Activated naive CD8-positive, alpha-beta T cell (primary cell): ENCODE measurements around the gene PLA2R1.

Experiments used
- H3K27ac Mint-ChIP-seq: one replicate; pipeline ENCODE4 v1.8.0; 2021; ENCODE audit warnings: mixed read lengths
- H3K27me3 Mint-ChIP-seq: one replicate; pipeline ENCODE4 v1.8.0; 2021; ENCODE audit warnings: mixed read lengths
- H3K36me3 Mint-ChIP-seq: one replicate; pipeline ENCODE4 v1.8.0; 2021; ENCODE audit warnings: mixed read lengths
- H3K4me1 Mint-ChIP-seq: one replicate; pipeline ENCODE4 v1.8.0; 2021; ENCODE audit warnings: low read depth, mixed read lengths
- H3K4me3 Mint-ChIP-seq: one replicate; pipeline ENCODE4 v1.8.0; 2021; ENCODE audit warnings: mild to moderate bottlenecking, mixed read lengths
- H3K9me3 Mint-ChIP-seq: one replicate; pipeline ENCODE4 v1.8.0; 2021; ENCODE audit warnings: low read depth, mixed read lengths

PLA2R1 gene

DNA sequence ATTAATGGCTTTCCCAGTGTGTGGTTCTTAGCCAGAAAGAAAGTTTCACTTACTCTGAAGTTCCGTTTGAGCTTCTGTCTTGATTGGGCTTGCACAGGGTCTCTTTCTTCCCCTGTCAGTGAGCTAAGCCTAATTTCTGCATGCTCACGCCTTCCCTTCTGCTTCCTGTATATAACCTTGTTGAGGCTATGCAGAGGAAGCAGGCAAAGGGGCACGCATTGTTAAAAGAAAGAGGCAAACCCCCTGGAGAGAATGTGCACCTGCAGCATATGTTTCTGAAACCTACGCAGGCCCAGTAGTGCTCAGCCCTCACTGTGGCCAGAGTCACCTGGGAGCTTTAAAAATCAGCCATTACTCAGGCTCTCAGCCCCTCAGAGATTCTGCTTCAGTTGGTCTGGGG lies 14.5 kb upstream of the PLA2R1 start:
- Mint-ChIP-seq H3K4me1 (peaks cover 4% of the 10 kb centered on the region), H3K27me3 (no peaks in the 10 kb centered on the region), H3K36me3 (no peaks in the 10 kb centered on the region), H3K27ac (no peak overlapping the region), H3K4me3 (no peak overlapping the region), H3K9me3 (no peaks in the 10 kb centered on the region)

DNA sequence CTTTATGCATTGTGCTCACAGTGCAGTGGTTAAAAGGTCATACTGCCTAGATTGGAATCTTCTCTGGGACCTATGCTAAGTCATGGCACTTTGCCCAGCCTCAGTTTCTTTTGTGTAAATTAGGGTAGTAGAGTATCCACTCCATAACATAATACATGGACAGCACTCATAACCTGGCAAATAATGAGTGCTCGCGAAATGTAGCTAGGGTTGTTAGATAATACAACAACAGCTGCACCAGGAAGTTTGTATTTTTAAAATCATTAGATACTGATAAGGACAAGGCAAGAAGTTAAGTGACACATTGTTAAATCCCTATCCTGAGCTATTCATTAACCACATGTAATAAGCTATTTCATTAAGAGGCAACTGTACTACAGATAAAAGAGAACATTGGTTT lies 13.8 kb upstream of the PLA2R1 start:
- peaks cover 4% of the 10 kb centered on the region for H3K4me1 Mint-ChIP-seq
- no peak overlapping the region for H3K4me3 Mint-ChIP-seq
- no peaks in the 10 kb centered on the region for H3K27me3 Mint-ChIP-seq
- no peak overlapping the region for H3K27ac Mint-ChIP-seq
- no peaks in the 10 kb centered on the region for H3K9me3 Mint-ChIP-seq
- H3K36me3 Mint-ChIP-seq = no peaks in the 10 kb centered on the region

DNA sequence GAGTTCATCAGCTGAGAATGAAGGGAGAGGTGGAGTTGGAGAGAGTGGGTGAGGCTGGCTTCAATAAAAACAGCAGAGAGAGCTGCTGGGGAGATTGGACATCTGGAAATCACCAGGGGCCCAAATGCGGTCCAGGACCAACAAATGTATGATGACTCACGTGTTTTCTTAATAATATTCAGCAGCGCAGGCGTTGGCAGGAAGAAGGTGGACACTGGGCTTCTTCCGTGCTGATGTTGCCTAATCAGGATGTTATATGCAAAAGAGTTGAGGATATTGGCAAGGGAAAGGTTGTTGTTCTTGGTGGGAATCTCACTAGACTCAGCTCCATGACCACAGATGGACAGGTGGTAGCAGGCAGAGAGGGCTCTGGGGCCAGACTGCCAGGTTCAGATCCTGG lies 12.8 kb upstream of the PLA2R1 start:
- Mint-ChIP-seq H3K36me3 (no peaks in the 10 kb centered on the region), H3K27ac (no peak overlapping the region), H3K9me3 (no peaks in the 10 kb centered on the region), H3K27me3 (no peaks in the 10 kb centered on the region), H3K4me1 (peaks cover 4% of the 10 kb centered on the region), H3K4me3 (no peak overlapping the region)

DNA sequence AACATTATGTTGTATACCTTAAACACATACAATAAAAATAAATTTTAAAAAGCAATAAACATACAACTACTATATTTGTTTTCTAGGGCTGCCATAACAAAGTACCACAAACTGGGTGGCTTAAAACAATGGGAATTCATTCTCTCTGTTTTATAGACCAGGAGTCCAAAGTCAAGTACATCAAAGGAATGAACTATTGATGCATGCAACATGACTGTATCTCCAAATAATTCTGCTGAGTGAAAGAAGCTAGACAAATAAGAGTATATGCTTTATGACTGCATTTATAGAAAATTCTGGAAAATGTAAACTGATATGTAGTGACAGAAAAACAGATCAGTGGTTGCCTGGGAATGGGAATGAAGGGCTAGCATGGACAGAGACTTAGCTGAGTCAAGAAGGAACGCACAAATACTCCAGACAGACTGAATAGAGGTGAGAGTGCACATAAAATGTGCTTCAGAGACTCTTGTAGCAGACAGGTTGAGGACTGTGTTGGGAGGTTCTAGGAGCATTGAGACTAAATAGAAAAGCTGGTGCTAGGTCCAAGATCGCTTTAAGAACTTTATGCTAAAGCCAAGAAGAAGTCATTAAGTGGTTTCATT lies 11.0 kb upstream of the PLA2R1 start:
- no peaks in the 10 kb centered on the region for H3K36me3 Mint-ChIP-seq
- H3K4me1 Mint-ChIP-seq = peaks cover 4% of the 10 kb centered on the region
- H3K27ac Mint-ChIP-seq = no peak overlapping the region
- H3K4me3 Mint-ChIP-seq = no peak overlapping the region
- H3K9me3 Mint-ChIP-seq = no peaks in the 10 kb centered on the region
- H3K27me3 Mint-ChIP-seq = no peaks in the 10 kb centered on the region

DNA sequence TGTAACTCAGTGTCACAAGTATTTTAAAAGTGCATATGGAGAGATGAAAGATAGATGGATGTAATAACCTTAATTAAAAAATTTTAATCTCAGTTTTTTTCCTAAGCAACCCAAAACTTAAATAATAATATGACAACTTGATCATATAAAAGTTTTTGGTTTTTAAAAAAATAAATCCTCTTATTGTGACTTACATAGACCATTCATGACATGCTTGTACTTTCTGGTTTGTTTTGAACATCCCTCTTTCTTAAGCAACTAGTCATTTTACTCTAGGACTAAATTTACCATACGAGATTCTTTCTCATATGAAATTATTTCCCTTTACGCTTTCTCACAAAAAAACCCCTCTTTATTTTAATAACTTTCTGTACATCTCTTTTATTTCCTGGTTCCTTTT lies 6.5 kb upstream of the PLA2R1 start:
- no peaks in the 10 kb centered on the region for H3K9me3 Mint-ChIP-seq

DNA sequence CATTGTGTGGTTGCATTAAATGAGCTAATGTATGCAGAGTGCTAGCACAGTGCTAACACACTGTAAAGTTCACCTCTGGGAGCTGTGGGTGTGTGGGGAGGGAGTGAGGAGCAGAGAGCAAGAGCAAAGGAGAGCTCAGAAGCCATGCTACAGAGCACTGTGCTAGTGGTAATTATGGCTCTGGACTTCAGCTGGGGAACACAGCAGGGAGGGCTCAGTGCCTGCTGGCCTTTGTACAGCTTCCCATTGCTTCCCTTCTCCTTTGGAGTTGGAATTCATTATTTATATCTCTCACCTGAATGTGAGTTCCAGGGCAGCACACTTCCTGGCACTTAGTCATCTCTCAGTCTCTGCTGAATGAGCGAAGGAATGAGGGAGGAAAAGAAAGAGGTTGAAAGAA lies 2.5 kb upstream of the PLA2R1 start:
- peaks cover 2% of the 10 kb centered on the region for H3K36me3 Mint-ChIP-seq
- H3K4me3 Mint-ChIP-seq = no peak overlapping the region
- no peaks in the 10 kb centered on the region for H3K9me3 Mint-ChIP-seq
- no peak overlapping the region for H3K27ac Mint-ChIP-seq
- peaks cover 29% of the 10 kb centered on the region for H3K27me3 Mint-ChIP-seq
- H3K4me1 Mint-ChIP-seq = peaks cover 7% of the 10 kb centered on the region

More for the DNA sequence above, 6.5 kb upstream of the PLA2R1 start:
- no peaks in the 10 kb centered on the region for H3K4me1 Mint-ChIP-seq
- H3K27ac Mint-ChIP-seq = no peak overlapping the region
- peaks cover 7% of the 10 kb centered on the region for H3K27me3 Mint-ChIP-seq
- H3K4me3 Mint-ChIP-seq = no peak overlapping the region
- peaks cover 2% of the 10 kb centered on the region for H3K36me3 Mint-ChIP-seq

DNA sequence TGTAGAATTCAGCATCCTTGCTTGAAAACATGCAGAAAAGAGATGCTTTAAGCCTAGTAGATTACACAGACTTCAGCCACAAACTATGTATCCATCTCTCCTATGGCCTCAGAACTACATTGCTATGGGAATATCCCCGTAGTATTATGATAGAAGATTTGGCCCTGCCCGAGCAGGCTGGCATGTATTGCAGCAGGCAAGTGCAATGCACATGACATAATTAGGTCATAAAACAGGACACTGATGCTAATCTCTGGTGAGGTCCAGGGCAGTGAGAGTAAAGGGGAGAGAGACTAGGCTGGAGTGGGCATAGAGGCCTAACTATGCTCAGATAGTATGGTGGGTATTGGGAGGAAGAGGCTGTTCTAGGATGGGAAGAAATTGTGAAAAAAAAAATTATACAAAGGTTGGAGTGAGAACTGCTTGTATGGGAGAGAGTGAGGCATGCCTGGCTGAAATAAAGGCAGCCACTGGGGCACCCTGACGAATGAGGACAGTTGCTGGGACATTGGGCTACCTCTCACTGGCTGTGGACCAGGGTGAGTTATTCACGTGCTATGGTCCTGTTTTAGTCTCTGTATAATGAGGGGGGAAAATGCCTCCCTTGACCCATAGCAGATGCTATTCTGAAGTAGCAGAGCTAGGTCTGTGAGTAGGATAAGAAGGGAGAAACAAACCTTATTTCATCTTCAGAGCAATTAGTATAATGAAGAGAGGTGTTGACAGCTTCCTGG lies 1.6 kb upstream of the PLA2R1 start:
- Mint-ChIP-seq H3K27me3 (peaks cover 34% of the 10 kb centered on the region), H3K9me3 (no peaks in the 10 kb centered on the region), H3K4me1 (peaks cover 7% of the 10 kb centered on the region), H3K27ac (no peak overlapping the region), H3K36me3 (peaks cover 2% of the 10 kb centered on the region), H3K4me3 (no peak overlapping the region)

DNA sequence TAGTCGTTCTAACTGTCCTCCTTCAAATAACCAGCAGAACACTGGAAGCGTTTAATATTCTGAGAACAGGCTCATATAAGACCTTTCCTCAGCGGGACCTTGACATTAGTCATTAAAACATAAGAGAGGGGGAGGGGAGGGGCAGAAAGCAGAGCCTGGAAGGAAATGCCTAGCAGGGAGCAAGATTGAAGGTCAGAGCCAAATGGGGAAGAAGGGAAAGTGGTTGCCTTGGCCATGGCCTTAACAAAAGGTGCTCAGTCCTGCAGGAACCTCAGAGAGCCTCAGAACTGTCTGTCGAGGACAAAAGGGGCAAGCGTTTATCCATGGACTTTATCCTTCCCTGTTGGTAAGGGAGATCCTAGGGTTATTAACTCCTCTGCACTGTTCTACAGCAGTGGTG lies 856 bp upstream of the PLA2R1 start:
- no peak overlapping the region for H3K27ac Mint-ChIP-seq
- H3K9me3 Mint-ChIP-seq = no peaks in the 10 kb centered on the region
- peaks cover 7% of the 10 kb centered on the region for H3K4me1 Mint-ChIP-seq
- H3K27me3 Mint-ChIP-seq = peaks cover 37% of the 10 kb centered on the region
- H3K4me3 Mint-ChIP-seq = peak overlapping the region; percentile 73
- H3K36me3 Mint-ChIP-seq = peaks cover 2% of the 10 kb centered on the region

DNA sequence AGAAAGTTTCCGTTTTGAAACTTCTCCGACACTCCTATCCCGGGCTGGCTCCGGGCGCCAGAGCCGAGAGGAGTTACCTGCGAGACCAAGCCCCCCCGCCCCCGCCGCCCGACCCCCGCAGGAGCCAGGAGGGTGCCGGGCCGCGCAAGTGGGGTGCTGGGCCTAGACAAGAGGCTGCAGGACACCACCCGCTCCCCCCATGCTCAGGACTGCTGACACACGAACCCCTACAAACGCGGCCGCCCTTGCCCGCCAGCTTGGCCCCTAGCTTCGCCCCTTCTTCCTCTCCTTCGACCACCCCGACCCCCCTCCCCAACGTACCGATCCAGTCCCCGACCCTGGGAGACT lies 497 bp downstream of the PLA2R1 start:
- peak overlapping the region; percentile 50 for H3K4me3 Mint-ChIP-seq
- H3K9me3 Mint-ChIP-seq = no peaks in the 10 kb centered on the region
- H3K27ac Mint-ChIP-seq = no peak overlapping the region
- peaks cover 7% of the 10 kb centered on the region for H3K4me1 Mint-ChIP-seq
- peaks cover 40% of the 10 kb centered on the region for H3K27me3 Mint-ChIP-seq
- peaks cover 2% of the 10 kb centered on the region for H3K36me3 Mint-ChIP-seq

DNA sequence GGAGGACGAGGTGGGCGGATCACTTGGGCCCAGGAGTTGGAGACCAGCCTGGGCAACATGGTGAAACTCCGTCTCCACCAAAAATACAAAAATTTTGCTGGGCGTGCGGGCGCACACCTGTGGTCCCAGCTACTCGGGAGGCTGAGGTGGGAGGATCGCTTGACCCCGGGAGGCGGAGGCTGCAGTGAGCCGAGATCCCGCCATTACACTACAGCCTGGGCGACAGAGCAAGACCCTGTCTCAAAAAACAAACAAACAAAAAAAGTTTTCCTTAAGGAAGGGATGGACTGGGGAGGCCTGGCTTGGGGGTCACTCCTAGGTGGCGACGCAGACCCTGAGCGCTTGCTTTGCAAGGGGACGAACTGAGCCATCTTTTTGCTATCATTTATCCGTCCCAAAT lies 882 bp downstream of the PLA2R1 start:
- peaks cover 39% of the 10 kb centered on the region for H3K27me3 Mint-ChIP-seq

DNA sequence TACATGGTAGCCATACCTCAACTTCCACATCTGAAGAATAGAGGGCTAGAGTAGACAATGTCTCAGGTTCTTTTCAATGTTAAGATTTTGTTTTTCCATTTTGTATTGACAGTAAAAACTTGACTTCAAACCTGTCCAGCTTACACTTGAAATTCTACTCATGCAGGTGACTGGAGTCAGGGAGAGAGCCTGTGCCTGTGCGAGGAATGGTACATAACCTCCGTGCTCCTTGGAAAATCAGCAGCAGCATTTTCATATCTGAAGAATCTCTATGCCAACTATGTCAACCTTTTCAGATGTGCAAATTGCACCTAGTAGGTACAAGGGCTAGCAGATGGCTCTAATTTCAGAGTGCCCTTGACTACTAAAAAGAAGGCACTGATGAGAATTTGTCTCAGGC lies 2.1 kb downstream of the PLA2R1 start:
- H3K27ac Mint-ChIP-seq = no peak overlapping the region
- H3K4me3 Mint-ChIP-seq = no peak overlapping the region
- no peaks in the 10 kb centered on the region for H3K36me3 Mint-ChIP-seq
- H3K9me3 Mint-ChIP-seq = no peaks in the 10 kb centered on the region
- H3K4me1 Mint-ChIP-seq = peaks cover 7% of the 10 kb centered on the region
- peaks cover 34% of the 10 kb centered on the region for H3K27me3 Mint-ChIP-seq

More for the DNA sequence above, 882 bp downstream of the PLA2R1 start:
- H3K9me3 Mint-ChIP-seq = no peaks in the 10 kb centered on the region
- H3K4me1 Mint-ChIP-seq = peaks cover 7% of the 10 kb centered on the region
- H3K27ac Mint-ChIP-seq = no peak overlapping the region
- peak overlapping the region; percentile 20 for H3K4me3 Mint-ChIP-seq
- H3K36me3 Mint-ChIP-seq = peaks cover 2% of the 10 kb centered on the region

DNA sequence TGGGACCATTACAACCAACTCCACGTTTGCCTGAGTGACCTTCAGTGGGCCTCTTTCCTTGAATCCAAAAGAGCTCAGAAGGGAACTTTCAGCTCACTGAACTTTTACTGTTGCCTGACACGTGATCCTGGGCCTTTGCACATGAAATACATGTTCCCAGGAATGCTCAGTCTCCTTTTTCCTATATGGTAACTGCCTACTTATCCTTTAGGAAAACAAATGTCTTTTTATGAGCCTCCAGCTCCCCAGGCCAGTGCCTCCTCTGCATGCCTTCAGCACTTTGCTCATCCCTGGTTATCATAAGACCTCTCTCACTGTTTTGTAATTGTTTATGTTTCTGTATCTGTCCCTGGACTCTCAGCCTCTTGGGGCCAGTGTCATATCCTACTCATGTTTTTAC lies 5.1 kb downstream of the PLA2R1 start:
- Mint-ChIP-seq H3K27ac (no peak overlapping the region), H3K4me3 (no peak overlapping the region)

DNA sequence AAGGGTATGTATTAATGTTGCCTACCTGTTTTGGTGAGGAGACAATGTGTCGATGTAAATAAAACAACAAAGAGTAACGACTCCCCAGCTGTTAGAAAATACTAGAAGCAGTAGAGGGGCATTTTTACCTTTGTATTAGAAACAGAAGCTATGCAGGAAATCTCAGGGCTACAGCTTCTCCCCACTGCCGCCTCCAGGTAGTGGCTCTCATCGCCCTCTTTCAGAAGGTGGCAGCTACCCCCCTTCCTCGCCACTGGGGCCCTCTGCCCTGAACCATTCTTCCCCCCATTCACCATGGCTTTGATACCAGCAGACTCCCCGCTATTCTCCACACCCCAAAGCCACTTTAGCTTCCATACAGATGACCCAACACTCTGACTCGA lies 6.7 kb downstream of the PLA2R1 start:
- H3K36me3 Mint-ChIP-seq = no peaks in the 10 kb centered on the region
- no peak overlapping the region for H3K4me3 Mint-ChIP-seq
- no peak overlapping the region for H3K27ac Mint-ChIP-seq
- H3K27me3 Mint-ChIP-seq = peaks cover 23% of the 10 kb centered on the region
- H3K4me1 Mint-ChIP-seq = no peaks in the 10 kb centered on the region
- H3K9me3 Mint-ChIP-seq = no peaks in the 10 kb centered on the region

More for the DNA sequence above, 5.1 kb downstream of the PLA2R1 start:
- peaks cover 29% of the 10 kb centered on the region for H3K27me3 Mint-ChIP-seq
- no peaks in the 10 kb centered on the region for H3K36me3 Mint-ChIP-seq
- H3K4me1 Mint-ChIP-seq = no peaks in the 10 kb centered on the region
- no peaks in the 10 kb centered on the region for H3K9me3 Mint-ChIP-seq

DNA sequence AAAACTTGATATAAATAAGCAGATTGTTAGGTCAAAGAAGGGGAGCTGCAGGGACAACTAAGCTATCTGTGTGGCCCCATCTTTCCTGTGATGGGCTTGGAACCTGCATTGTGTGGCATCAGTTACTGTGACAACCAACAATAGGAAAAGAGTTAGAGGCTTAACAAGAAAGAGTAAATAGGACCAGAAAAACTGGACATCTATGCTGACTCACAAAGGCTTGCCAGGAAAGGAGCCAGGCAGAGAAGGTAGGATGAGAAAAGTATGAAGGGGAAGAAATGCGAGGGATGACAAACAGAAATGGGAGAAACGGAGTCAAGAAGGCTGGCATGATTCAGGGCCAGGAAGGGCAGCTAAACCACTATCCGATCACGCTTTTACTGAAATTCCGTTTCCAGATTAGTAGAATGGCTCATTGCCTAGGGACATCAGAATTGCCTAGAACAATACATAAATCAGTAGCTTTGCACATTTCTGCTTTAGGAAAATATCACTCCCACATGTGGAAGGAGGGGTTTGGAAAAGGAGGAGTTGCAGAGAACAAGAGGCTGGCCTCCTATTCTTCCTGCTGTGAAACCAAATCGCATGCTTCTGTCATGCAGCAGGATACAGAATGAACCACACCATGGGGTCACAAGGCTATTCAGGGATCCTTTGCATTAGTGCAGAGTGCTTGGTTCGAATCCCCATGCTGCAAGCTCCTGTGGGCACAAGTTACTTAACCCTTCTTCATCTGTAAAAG lies 7.3 kb downstream of the PLA2R1 start:
- no peaks in the 10 kb centered on the region for H3K36me3 Mint-ChIP-seq
- H3K4me3 Mint-ChIP-seq = no peak overlapping the region
- H3K9me3 Mint-ChIP-seq = no peaks in the 10 kb centered on the region
- peaks cover 17% of the 10 kb centered on the region for H3K27me3 Mint-ChIP-seq
- H3K4me1 Mint-ChIP-seq = no peaks in the 10 kb centered on the region
- no peak overlapping the region for H3K27ac Mint-ChIP-seq

DNA sequence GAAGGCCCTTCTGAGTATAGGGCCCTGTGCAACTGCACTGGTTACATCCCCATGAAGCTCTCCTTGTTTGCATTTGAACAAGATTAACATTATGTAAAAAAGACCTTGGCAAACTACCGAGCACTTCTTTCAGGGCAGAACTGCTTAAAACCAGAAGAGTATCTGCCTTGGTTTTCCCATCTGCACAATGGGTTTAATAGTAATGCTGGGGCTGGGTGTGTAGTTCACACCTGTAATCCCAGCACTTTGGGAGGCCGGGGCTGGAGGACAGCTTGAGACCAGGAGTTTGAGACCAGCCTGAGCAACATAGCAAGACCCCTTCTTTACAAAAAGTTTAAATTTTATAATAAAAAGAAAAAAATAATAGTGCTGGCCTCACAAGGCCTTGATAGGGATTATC lies 8.5 kb downstream of the PLA2R1 start:
- peaks cover 10% of the 10 kb centered on the region for H3K27me3 Mint-ChIP-seq
- H3K4me1 Mint-ChIP-seq = no peaks in the 10 kb centered on the region
- H3K27ac Mint-ChIP-seq = no peak overlapping the region
- no peaks in the 10 kb centered on the region for H3K9me3 Mint-ChIP-seq
- H3K36me3 Mint-ChIP-seq = no peaks in the 10 kb centered on the region
- H3K4me3 Mint-ChIP-seq = no peak overlapping the region
